Dendritic cell treated with granulocyte-macrophage colony-stimulating factor and Interleukin-4, amounts not matched to agents 40 ng/mL and 50 ng/mL, for 4 days (primary cell): ENCODE data around the gene ZNF148.

ENCODE experiments used
- H3K27ac Mint-ChIP-seq: one replicate; pipeline ENCODE4 v1.8.0; 2022; ENCODE audit warnings: mild to moderate bottlenecking, mixed read lengths
- H3K27me3 Mint-ChIP-seq: one replicate; pipeline ENCODE4 v1.8.0; 2022; ENCODE audit warnings: mild to moderate bottlenecking, mixed read lengths
- H3K36me3 Mint-ChIP-seq: one replicate; pipeline ENCODE4 v1.8.0; 2022; ENCODE audit warnings: low read depth, mixed read lengths
- H3K4me1 Mint-ChIP-seq: one replicate; pipeline ENCODE4 v1.8.0; 2022; ENCODE audit warnings: low read depth, mixed read lengths
- H3K4me3 Mint-ChIP-seq: one replicate; pipeline ENCODE4 v1.8.0; 2022; ENCODE audit warnings: mild to moderate bottlenecking, moderate library complexity, mixed read lengths
- H3K9me3 Mint-ChIP-seq: one replicate; pipeline ENCODE4 v1.8.0; 2022; ENCODE audit warnings: mixed read lengths
- intact Hi-C: fragments of 100-400 bp; cut with micrococcal nuclease; formaldehyde crosslinking; loops from one replicate; pipeline ENCODE4 v1.15.0; 2022

Gene ZNF148

GRCh38 chr3:125334675-125335560, 40.2 kb downstream of the ZNF148 start:
- Mint-ChIP-seq H3K36me3 (peaks cover 6% of the 10 kb centered on the region), H3K27me3 (no peaks in the 10 kb centered on the region), H3K4me1 (peaks cover 17% of the 10 kb centered on the region), H3K27ac (no peak overlapping the region), H3K4me3 (no peak overlapping the region), H3K9me3 (peaks cover 10% of the 10 kb centered on the region)
- intact Hi-C loops = no loop called here

GRCh38 chr3:125332504-125332903, 42.6 kb downstream of the ZNF148 start:
- Mint-ChIP-seq H3K36me3 (peaks cover 6% of the 10 kb centered on the region), H3K4me1 (peaks cover 14% of the 10 kb centered on the region), H3K27ac (no peak overlapping the region), H3K9me3 (peaks cover 10% of the 10 kb centered on the region), H3K27me3 (no peaks in the 10 kb centered on the region), H3K4me3 (no peak overlapping the region)
- intact Hi-C loops = no loop called here

GRCh38 chr3:125331243-125331642, 43.9 kb downstream of the ZNF148 start:
- no peak overlapping the region for H3K4me3 Mint-ChIP-seq
- H3K27ac Mint-ChIP-seq = no peak overlapping the region
- H3K4me1 Mint-ChIP-seq = peaks cover 8% of the 10 kb centered on the region
- H3K9me3 Mint-ChIP-seq = peaks cover 10% of the 10 kb centered on the region
- H3K27me3 Mint-ChIP-seq = no peaks in the 10 kb centered on the region
- intact Hi-C loops = no loop called here
- peaks cover 13% of the 10 kb centered on the region for H3K36me3 Mint-ChIP-seq

GRCh38 chr3:125326957-125327356, 48.2 kb downstream of the ZNF148 start:
- intact Hi-C loops = no loop called here
- Mint-ChIP-seq H3K4me1 (no peaks in the 10 kb centered on the region), H3K4me3 (no peak overlapping the region), H3K9me3 (peaks cover 10% of the 10 kb centered on the region), H3K36me3 (peaks cover 38% of the 10 kb centered on the region), H3K27me3 (no peaks in the 10 kb centered on the region), H3K27ac (no peak overlapping the region)

- Mint-ChIP-seq H3K4me1 (no peaks in the 10 kb centered on the region), H3K4me3 (no peak overlapping the region), H3K36me3 (peaks cover 41% of the 10 kb centered on the region), H3K27me3 (no peaks in the 10 kb centered on the region), H3K9me3 (peaks cover 10% of the 10 kb centered on the region), H3K27ac (no peak overlapping the region)
- intact Hi-C loops = no loop called here
Measured at GRCh38 chr3:125325746-125326145, 49.4 kb downstream of the ZNF148 start.

GRCh38 chr3:125324341-125324740, 50.8 kb downstream of the ZNF148 start:
- Mint-ChIP-seq H3K4me1 (no peaks in the 10 kb centered on the region), H3K4me3 (no peak overlapping the region), H3K27me3 (no peaks in the 10 kb centered on the region), H3K36me3 (peaks cover 48% of the 10 kb centered on the region), H3K9me3 (peaks cover 10% of the 10 kb centered on the region), H3K27ac (no peak overlapping the region)
- intact Hi-C loops = no loop called here

GRCh38 chr3:125322917-125323316, 52.2 kb downstream of the ZNF148 start:
- intact Hi-C loops = no loop called here
- H3K4me1 Mint-ChIP-seq = no peaks in the 10 kb centered on the region
- no peak overlapping the region for H3K4me3 Mint-ChIP-seq
- peaks cover 53% of the 10 kb centered on the region for H3K36me3 Mint-ChIP-seq
- H3K9me3 Mint-ChIP-seq = peaks cover 10% of the 10 kb centered on the region
- no peak overlapping the region for H3K27ac Mint-ChIP-seq
- H3K27me3 Mint-ChIP-seq = no peaks in the 10 kb centered on the region

- H3K36me3 Mint-ChIP-seq = peaks cover 52% of the 10 kb centered on the region
- H3K27me3 Mint-ChIP-seq = no peaks in the 10 kb centered on the region
- H3K27ac Mint-ChIP-seq = no peak overlapping the region
- peaks cover 10% of the 10 kb centered on the region for H3K9me3 Mint-ChIP-seq
- intact Hi-C loops = no loop called here
- peaks cover 3% of the 10 kb centered on the region for H3K4me1 Mint-ChIP-seq
- no peak overlapping the region for H3K4me3 Mint-ChIP-seq
Measured at GRCh38 chr3:125322166-125322565, 53.0 kb downstream of the ZNF148 start.

- peaks cover 19% of the 10 kb centered on the region for H3K4me1 Mint-ChIP-seq
- H3K4me3 Mint-ChIP-seq = no peak overlapping the region
- H3K36me3 Mint-ChIP-seq = peaks cover 34% of the 10 kb centered on the region
- no peaks in the 10 kb centered on the region for H3K9me3 Mint-ChIP-seq
- no peaks in the 10 kb centered on the region for H3K27me3 Mint-ChIP-seq
- intact Hi-C loops = no loop called here
- no peak overlapping the region for H3K27ac Mint-ChIP-seq
Measured at GRCh38 chr3:125319765-125320164, 55.4 kb downstream of the ZNF148 start.

GRCh38 chr3:125318871-125319270, 56.3 kb downstream of the ZNF148 start:
- peaks cover 19% of the 10 kb centered on the region for H3K4me1 Mint-ChIP-seq
- H3K4me3 Mint-ChIP-seq = no peak overlapping the region
- peaks cover 36% of the 10 kb centered on the region for H3K36me3 Mint-ChIP-seq
- no peaks in the 10 kb centered on the region for H3K27me3 Mint-ChIP-seq
- H3K9me3 Mint-ChIP-seq = no peaks in the 10 kb centered on the region
- intact Hi-C loops = no loop called here
- no peak overlapping the region for H3K27ac Mint-ChIP-seq

- Mint-ChIP-seq H3K27ac (no peak overlapping the region), H3K36me3 (peaks cover 34% of the 10 kb centered on the region), H3K27me3 (no peaks in the 10 kb centered on the region), H3K4me3 (no peak overlapping the region), H3K9me3 (no peaks in the 10 kb centered on the region), H3K4me1 (peaks cover 22% of the 10 kb centered on the region)
- intact Hi-C loops = no loop called here
Measured at GRCh38 chr3:125318167-125318865, 56.8 kb downstream of the ZNF148 start.

- peaks cover 24% of the 10 kb centered on the region for H3K4me1 Mint-ChIP-seq
- H3K4me3 Mint-ChIP-seq = no peak overlapping the region
- intact Hi-C loops = no loop called here
- no peaks in the 10 kb centered on the region for H3K9me3 Mint-ChIP-seq
- no peak overlapping the region for H3K27ac Mint-ChIP-seq
- peaks cover 37% of the 10 kb centered on the region for H3K36me3 Mint-ChIP-seq
- H3K27me3 Mint-ChIP-seq = no peaks in the 10 kb centered on the region
Measured at GRCh38 chr3:125317761-125318160, 57.4 kb downstream of the ZNF148 start.

GRCh38 chr3:125316949-125317348, 58.2 kb downstream of the ZNF148 start:
- Mint-ChIP-seq H3K27ac (peak overlapping the region; percentile 72), H3K36me3 (peaks cover 37% of the 10 kb centered on the region)

GRCh38 chr3:125316246-125316645, 58.9 kb downstream of the ZNF148 start:
- intact Hi-C loops = no loop called here
- Mint-ChIP-seq H3K9me3 (no peaks in the 10 kb centered on the region), H3K36me3 (peaks cover 38% of the 10 kb centered on the region), H3K27ac (peak overlapping the region; percentile 72), H3K4me1 (peaks cover 30% of the 10 kb centered on the region), H3K27me3 (no peaks in the 10 kb centered on the region), H3K4me3 (no peak overlapping the region)

More at GRCh38 chr3:125316949-125317348, 58.2 kb downstream of the ZNF148 start:
- Mint-ChIP-seq H3K9me3 (no peaks in the 10 kb centered on the region), H3K27me3 (no peaks in the 10 kb centered on the region), H3K4me3 (no peak overlapping the region), H3K4me1 (peaks cover 24% of the 10 kb centered on the region)
- intact Hi-C loops = no loop called here
